Karpas-422 (cell line): Measurements from ENCODE around the gene RARRES1. TPM values are rescaled to one million over a fixed set of nuclear protein-coding genes. Genes with fewer than 3 reads are reported as not detected.

Experiments
- DNase-seq: peaks from one replicate; pipeline ENCODE4 v3.0.0-alpha.2; 2015
- H2AFZ ChIP-seq: fragments of 200-600 bp; sonication (generic); 2 replicates; pipeline ENCODE4 v1.6.1; 2014; ENCODE audit warnings: antibody characterized with exemption, low read length, mixed read lengths
- H3K27ac ChIP-seq: fragments of 200-600 bp; sonication (generic); 2 replicates; pipeline ENCODE4 v1.5.1; 2014; ENCODE audit warnings: mild to moderate bottlenecking, low read length, moderate library complexity
- H3K27me3 ChIP-seq: fragments of 200-600 bp; sonication (generic); 2 replicates; pipeline ENCODE4 v1.6.1; 2014; ENCODE audit warnings: low read length, mixed read lengths
- H3K36me3 ChIP-seq: fragments of 200-600 bp; sonication (generic); 2 replicates; pipeline ENCODE4 v1.6.1; 2014; ENCODE audit warnings: low read length, mixed read lengths; ENCODE audit not compliant: insufficient read depth
- H3K4me1 ChIP-seq: fragments of 200-600 bp; sonication (generic); 2 replicates; pipeline ENCODE4 v1.6.1; 2014; ENCODE audit warnings: mild to moderate bottlenecking, low read length, mixed read lengths
- H3K4me2 ChIP-seq: fragments of 200-600 bp; sonication (generic); 2 replicates; pipeline ENCODE4 v1.6.1; 2014; ENCODE audit warnings: low read length, low read depth, mild to moderate bottlenecking; ENCODE audit not compliant: poor library complexity, severe bottlenecking
- H3K4me3 ChIP-seq: fragments of 200-600 bp; sonication (generic); 2 replicates; pipeline ENCODE4 v1.5.1; 2014; ENCODE audit warnings: mild to moderate bottlenecking, antibody characterized with exemption, low read length, mixed read lengths
- H3K79me2 ChIP-seq: fragments of 200-600 bp; sonication (generic); 2 replicates; pipeline ENCODE4 v1.6.1; 2014; ENCODE audit warnings: mild to moderate bottlenecking, low read length, mixed read lengths
- H3K9ac ChIP-seq: fragments of 200-600 bp; sonication (generic); 2 replicates; pipeline ENCODE4 v1.6.0; 2014; ENCODE audit warnings: low read length
- H3K9me2 ChIP-seq: fragments of 200-600 bp; sonication (generic), shearing (Covaris generic); replicated peaks from 2 replicates; pipeline ENCODE4 v1.6.0; 2014; ENCODE audit warnings: mild to moderate bottlenecking, low read length, moderate library complexity; ENCODE audit not compliant: insufficient read depth
- H3K9me3 ChIP-seq: fragments of 300-700, 200-600 bp; sonication (generic); 2 replicates; pipeline ENCODE4 v1.6.1; 2014; ENCODE audit warnings: low read length, mixed read lengths
- H4K20me1 ChIP-seq: fragments of 200-600 bp; sonication (generic); 2 replicates; pipeline ENCODE4 v1.6.1; 2014; ENCODE audit warnings: mild to moderate bottlenecking, antibody characterized with exemption, low read length, low read depth; ENCODE audit not compliant: insufficient read depth
- total RNA-seq: library from RNA; depleted of rRNA; stranded (reverse); fragments of >200 nt; shearing (Covaris generic); gene quantifications from 2 replicates; pipeline ENCODE4 v1.2.3, GENCODE V29; 2014; ENCODE audit warnings: low replicate concordance; rRNA removed

Gene RARRES1
- not detected in 2 replicates for total RNA-seq

- H3K27ac ChIP-seq, result no peak within 1 kb of the TSS
- peaks cover 4% of the 10 kb centered on the region for H3K36me3 ChIP-seq
- no peak within 1 kb of the TSS for H3K4me2 ChIP-seq
- H3K27me3 ChIP-seq, result no peaks in the 10 kb centered on the region
- no peak within 1 kb of the TSS for H3K4me3 ChIP-seq
- H3K4me1 ChIP-seq, result peaks cover 4% of the 10 kb centered on the region; the same call in 1 of the 2 replicates
- H3K79me2 ChIP-seq, result no peaks in the 10 kb centered on the region
- no peak within 1 kb of the TSS for H2AFZ ChIP-seq
- DNase-seq, result no peak
- peaks cover 3% of the 10 kb centered on the region; the same call in 1 of the 2 replicates for H3K9me3 ChIP-seq
- H4K20me1 ChIP-seq, result no peaks in the 10 kb centered on the region
- no peak within 1 kb of the TSS for H3K9ac ChIP-seq
- no peaks in the 10 kb centered on the region for H3K9me2 ChIP-seq
Observed at GRCh38 chr3:158731938-158732855, at the start of gene RARRES1. RARRES1 (minus strand) TSS chr3:158732457; CDS start chr3:158732415, 42 bp downstream.

GRCh38 chr3:158781849-158782248, 49.6 kb upstream of the RARRES1 start:
- H3K4me3 ChIP-seq, result no peak overlapping the region
- H3K27ac ChIP-seq, result no peak overlapping the region
- no peak for DNase-seq
- no peaks in the 10 kb centered on the region for H3K79me2 ChIP-seq
- no peaks in the 10 kb centered on the region for H3K9me2 ChIP-seq
- H3K4me2 ChIP-seq, result no peak overlapping the region
- H3K27me3 ChIP-seq, result no peaks in the 10 kb centered on the region
- H3K4me1 ChIP-seq, result no peaks in the 10 kb centered on the region
- no peak overlapping the region for H2AFZ ChIP-seq
- no peaks in the 10 kb centered on the region for H4K20me1 ChIP-seq
- H3K36me3 ChIP-seq, result no peaks in the 10 kb centered on the region
- no peak overlapping the region for H3K9ac ChIP-seq
- no peaks in the 10 kb centered on the region for H3K9me3 ChIP-seq

- no peaks in the 10 kb centered on the region for H3K79me2 ChIP-seq
- no peak for DNase-seq
- no peak overlapping the region for H3K4me3 ChIP-seq
- H3K9ac ChIP-seq, result no peak overlapping the region
- no peaks in the 10 kb centered on the region for H4K20me1 ChIP-seq
- H3K27me3 ChIP-seq, result no peaks in the 10 kb centered on the region
- no peak overlapping the region for H3K4me2 ChIP-seq
- no peaks in the 10 kb centered on the region for H3K9me2 ChIP-seq
- no peaks in the 10 kb centered on the region for H3K4me1 ChIP-seq
- no peaks in the 10 kb centered on the region for H3K36me3 ChIP-seq
- no peak overlapping the region for H3K27ac ChIP-seq
- no peaks in the 10 kb centered on the region for H3K9me3 ChIP-seq
- no peak overlapping the region for H2AFZ ChIP-seq
Observed at GRCh38 chr3:158781191-158781590, 48.9 kb upstream of the RARRES1 start.

- Histone ChIP-seq H2AFZ (no peak overlapping the region), H3K79me2 (no peaks in the 10 kb centered on the region), H3K27me3 (no peaks in the 10 kb centered on the region), H3K9ac (no peak overlapping the region), H4K20me1 (no peaks in the 10 kb centered on the region), H3K9me2 (no peaks in the 10 kb centered on the region), H3K27ac (no peak overlapping the region), H3K9me3 (no peaks in the 10 kb centered on the region), H3K4me1 (no peaks in the 10 kb centered on the region), H3K4me2 (no peak overlapping the region), H3K4me3 (no peak overlapping the region), H3K36me3 (no peaks in the 10 kb centered on the region)
- no peak for DNase-seq
Observed at GRCh38 chr3:158780766-158781165, 48.5 kb upstream of the RARRES1 start.

- H3K9me3 ChIP-seq, result no peaks in the 10 kb centered on the region
- no peaks in the 10 kb centered on the region for H3K9me2 ChIP-seq
- DNase-seq, result no peak
- H3K4me1 ChIP-seq, result no peaks in the 10 kb centered on the region
- H3K9ac ChIP-seq, result no peak overlapping the region
- no peak overlapping the region for H3K4me2 ChIP-seq
- no peaks in the 10 kb centered on the region for H3K79me2 ChIP-seq
- H3K27ac ChIP-seq, result no peak overlapping the region
- H3K27me3 ChIP-seq, result no peaks in the 10 kb centered on the region
- no peaks in the 10 kb centered on the region for H3K36me3 ChIP-seq
- no peak overlapping the region for H3K4me3 ChIP-seq
- no peak overlapping the region for H2AFZ ChIP-seq
- H4K20me1 ChIP-seq, result no peaks in the 10 kb centered on the region
Observed at GRCh38 chr3:158777161-158777873, 45.1 kb upstream of the RARRES1 start.

- Histone ChIP-seq H3K9me2 (no peaks in the 10 kb centered on the region), H3K4me2 (no peak overlapping the region), H3K79me2 (no peaks in the 10 kb centered on the region), H3K27ac (no peak overlapping the region), H2AFZ (no peak overlapping the region), H4K20me1 (no peaks in the 10 kb centered on the region), H3K36me3 (no peaks in the 10 kb centered on the region), H3K9ac (no peak overlapping the region), H3K4me3 (no peak overlapping the region), H3K27me3 (no peaks in the 10 kb centered on the region), H3K4me1 (no peaks in the 10 kb centered on the region), H3K9me3 (no peaks in the 10 kb centered on the region)
- no peak for DNase-seq
Observed at GRCh38 chr3:158776531-158776930, 44.3 kb upstream of the RARRES1 start.

- no peak overlapping the region for H3K9ac ChIP-seq
- H3K9me2 ChIP-seq, result no peaks in the 10 kb centered on the region
- no peak overlapping the region for H3K27ac ChIP-seq
- no peaks in the 10 kb centered on the region for H3K9me3 ChIP-seq
- H3K4me1 ChIP-seq, result no peaks in the 10 kb centered on the region
- no peaks in the 10 kb centered on the region for H4K20me1 ChIP-seq
- no peak overlapping the region for H3K4me3 ChIP-seq
- H3K27me3 ChIP-seq, result no peaks in the 10 kb centered on the region
- no peak for DNase-seq
- H3K4me2 ChIP-seq, result no peak overlapping the region
- no peak overlapping the region for H2AFZ ChIP-seq
- no peaks in the 10 kb centered on the region for H3K79me2 ChIP-seq
- H3K36me3 ChIP-seq, result no peaks in the 10 kb centered on the region
Observed at GRCh38 chr3:158775426-158776410, 43.5 kb upstream of the RARRES1 start.
